Epithelial cell of esophagus (primary cell): ENCODE data around the gene IGF1R.

ENCODE experiments used
- DNase-seq: peaks from one replicate; pipeline ENCODE4 v3.0.0; 2010; ENCODE audit warnings: low read depth
- H3K4me3 ChIP-seq: 2 replicates; pipeline ENCODE4 v1.5.1; 2011; ENCODE audit warnings: mild to moderate bottlenecking, low read length, control low read depth
- TF ChIP-seq, protein P1 (sequence below): IDR thresholded peaks from 2 replicates; pipeline ENCODE4 v1.5.1; 2011; ENCODE audit warnings: low read depth, mild to moderate bottlenecking, low read length, control low read depth, inconsistent platforms; ENCODE audit not compliant: insufficient read depth; ENCODE audit errors: missing control alignments

IGF1R gene

DNA sequence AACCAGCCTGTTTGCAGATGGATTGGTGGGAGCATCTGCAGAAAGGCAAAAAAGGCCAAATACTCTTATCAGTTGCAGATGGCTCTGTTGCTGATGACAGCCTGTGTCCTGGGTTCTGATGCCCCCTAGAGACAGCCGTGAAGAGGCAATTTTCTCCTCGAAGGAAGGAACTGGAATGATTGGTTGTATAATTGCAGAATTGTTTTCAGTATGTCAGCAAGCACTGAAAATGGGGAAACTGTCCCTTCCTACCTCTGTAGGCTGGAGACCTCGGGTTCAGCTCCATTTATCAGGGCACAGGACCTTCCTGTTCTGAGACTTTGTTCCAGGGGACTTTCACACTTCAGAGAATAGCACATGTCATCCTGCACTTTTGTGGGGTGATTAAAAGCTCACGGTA lies 256.2 kb downstream of the IGF1R start:
- DNase-seq = peak; percentile 69
- TF ChIP-seq, protein P1, sequence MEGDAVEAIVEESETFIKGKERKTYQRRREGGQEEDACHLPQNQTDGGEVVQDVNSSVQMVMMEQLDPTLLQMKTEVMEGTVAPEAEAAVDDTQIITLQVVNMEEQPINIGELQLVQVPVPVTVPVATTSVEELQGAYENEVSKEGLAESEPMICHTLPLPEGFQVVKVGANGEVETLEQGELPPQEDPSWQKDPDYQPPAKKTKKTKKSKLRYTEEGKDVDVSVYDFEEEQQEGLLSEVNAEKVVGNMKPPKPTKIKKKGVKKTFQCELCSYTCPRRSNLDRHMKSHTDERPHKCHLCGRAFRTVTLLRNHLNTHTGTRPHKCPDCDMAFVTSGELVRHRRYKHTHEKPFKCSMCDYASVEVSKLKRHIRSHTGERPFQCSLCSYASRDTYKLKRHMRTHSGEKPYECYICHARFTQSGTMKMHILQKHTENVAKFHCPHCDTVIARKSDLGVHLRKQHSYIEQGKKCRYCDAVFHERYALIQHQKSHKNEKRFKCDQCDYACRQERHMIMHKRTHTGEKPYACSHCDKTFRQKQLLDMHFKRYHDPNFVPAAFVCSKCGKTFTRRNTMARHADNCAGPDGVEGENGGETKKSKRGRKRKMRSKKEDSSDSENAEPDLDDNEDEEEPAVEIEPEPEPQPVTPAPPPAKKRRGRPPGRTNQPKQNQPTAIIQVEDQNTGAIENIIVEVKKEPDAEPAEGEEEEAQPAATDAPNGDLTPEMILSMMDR = peak; percentile 77
- H3K4me3 ChIP-seq = no peak overlapping the region

DNA sequence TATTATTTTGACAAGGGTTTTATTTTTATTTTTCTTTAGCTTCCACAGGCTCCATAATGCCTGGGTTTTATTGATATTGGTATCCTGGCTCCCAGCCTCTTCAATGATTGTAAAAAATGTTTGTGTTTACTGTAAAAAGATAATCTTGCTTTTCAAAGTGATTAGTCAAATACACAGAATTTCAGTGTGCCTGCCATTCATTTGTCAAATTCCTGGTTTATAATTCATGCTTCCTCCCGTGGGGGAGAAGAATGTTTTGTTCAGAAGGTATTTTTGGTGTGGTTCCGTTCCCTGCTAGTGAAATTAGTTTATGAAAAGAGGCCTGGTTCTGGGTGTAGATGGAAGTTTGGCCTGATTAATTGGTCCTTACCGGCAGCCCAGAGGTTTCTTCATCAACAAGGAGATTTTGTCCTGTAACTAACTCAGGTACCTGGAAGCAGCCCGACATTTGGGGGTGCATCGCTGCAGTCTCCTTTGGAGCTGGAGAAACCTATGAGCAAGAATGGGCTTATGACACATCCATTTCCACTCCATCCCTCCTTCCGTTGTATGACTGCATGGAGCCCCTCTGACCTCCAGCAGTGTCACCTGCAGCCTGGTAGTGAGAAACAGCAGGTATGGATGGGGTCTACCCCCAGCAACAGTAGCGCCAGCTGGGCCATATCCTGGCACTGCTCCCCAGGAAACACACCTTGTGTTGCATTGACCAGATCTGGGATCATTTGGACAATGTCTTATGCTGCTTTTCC lies 257.8 kb downstream of the IGF1R start:
- no peak overlapping the region for H3K4me3 ChIP-seq
- TF ChIP-seq, protein P1 = no peak
- peak; percentile 51 for DNase-seq

DNA sequence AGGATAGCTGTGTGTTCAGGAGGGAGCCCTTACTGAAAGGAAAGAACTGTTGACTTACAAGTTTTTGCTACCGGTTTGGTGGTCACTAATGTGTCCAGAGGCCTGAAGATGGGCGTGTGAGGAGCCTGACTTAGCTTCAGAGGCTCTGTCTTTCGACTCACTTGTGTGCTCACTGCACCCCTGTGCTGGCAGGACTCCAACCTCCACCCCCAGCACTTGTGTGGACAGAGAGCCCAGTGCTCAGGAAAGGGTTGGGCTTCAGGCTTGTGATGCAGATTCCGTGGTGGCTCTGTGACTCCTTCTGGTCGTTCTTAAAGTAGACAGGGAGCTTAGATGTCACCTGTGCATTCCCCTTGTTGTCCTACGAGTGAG lies 258.4 kb downstream of the IGF1R start:
- TF ChIP-seq, protein P1 = no peak
- H3K4me3 ChIP-seq = no peak overlapping the region
- DNase-seq = peak; percentile 88

DNA sequence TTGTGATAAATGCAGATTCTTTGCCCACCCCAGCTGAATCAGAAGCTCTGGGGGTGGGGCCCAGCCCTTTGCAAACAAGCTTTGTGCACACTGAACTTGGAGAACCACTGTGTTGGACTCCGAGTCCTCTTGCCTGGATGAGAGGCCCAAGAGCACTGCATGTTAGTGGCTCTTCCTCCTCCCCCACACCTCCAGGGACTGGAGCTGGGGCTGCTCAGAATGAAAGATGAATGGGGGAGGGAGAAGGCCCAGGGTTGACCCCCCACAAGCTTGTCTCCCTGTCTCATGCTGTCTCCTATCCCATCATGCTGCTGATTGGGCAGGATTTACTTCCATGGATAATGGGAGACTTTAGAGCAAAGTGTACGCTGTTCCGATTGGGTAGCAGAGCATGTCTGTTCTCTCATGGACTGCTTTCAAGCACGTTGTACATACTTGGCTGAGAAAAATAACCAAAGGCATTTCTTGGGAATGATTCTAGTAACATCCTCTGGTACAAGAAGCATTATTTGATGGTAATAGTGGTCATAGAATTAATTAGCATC lies 259.7 kb downstream of the IGF1R start:
- H3K4me3 ChIP-seq = no peak overlapping the region
- no peak for DNase-seq
- TF ChIP-seq, protein P1 = no peak

DNA sequence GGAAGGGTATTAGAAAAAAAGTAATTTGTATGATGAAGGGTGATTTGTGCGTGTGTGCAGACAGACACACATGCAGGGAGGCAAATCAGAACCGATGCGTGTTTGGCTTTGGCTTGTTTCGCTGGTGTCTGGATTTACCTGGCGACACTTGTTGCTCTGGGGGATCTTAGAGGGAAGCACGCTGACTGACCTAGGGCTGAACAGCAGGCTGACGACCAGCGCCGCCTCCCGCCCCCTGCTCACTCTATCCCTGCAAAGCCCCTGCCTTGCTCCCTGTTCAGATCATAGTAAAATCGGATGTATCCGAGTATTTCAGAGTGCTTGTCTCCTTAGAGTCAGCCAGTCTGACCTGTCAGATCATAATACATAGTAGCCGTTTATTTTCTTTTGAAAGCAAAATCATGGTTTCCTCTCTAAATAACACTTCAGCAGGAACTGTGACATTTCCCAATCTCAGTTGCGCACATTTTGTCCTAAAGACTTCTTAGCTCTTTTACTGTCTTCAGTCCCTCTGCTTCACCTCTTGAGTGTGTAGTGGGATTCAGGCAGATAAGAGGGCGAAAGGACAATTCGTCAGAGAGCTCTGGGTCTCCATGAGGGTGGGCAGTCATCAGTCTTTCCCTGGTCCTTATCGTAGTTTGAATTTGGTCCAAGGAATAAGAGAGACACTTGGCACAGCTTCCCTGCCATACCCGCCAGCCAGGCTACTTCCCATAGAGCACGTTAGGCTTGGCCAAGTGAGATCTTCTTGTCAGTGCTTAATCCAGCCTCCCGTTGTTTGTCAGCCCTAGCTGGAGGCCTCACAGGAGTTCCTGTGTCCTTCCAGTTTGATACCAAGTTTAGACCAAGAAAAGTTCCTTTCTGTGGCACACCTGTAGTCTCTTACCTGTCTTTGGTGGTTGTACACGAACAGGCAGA lies 261.9 kb downstream of the IGF1R start:
- DNase-seq = no peak
- TF ChIP-seq, protein P1 = no peak
- no peak overlapping the region for H3K4me3 ChIP-seq

DNA sequence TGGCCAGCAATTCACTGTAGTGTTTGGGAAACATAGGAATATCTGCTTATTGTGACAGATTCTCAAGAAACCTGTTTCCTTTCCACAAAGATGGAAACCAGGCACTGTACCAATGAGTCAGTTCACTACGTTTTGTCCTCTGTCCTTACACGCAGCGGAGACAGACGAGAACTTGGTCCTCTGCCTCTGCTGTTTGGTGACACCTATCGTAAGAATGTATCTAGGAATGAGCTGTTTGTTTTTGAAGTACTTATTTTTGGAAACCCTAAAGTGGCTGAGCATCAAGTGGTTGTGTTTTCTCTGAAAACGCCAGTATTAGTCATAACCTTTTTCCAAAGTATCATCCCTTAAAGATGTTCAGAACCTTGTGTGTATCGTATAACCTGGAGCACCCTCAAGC lies 266.3 kb downstream of the IGF1R start:
- no peak overlapping the region for H3K4me3 ChIP-seq
- DNase-seq = peak; percentile 90
- TF ChIP-seq, protein P1 = no peak
